IMR-90 (cell line): ENCODE measurements around the gene ALDH7A1. TPM values are rescaled to one million over a fixed set of nuclear protein-coding genes. Genes with fewer than 3 reads are reported as not detected.

Experiments
- ATAC-seq: fragments of 200-7000 bp; cut with Tn5 transposase; 2 replicates; pipeline ENCODE4 v1.9.1; 2020; ENCODE audit warnings: low read depth, mild to moderate bottlenecking, moderate library complexity
- BruUV-seq: library from RNA; stranded (reverse); fragments of 400-500 nt; replicated peaks from 2 replicates; lab custom pipeline; 2021; lab: Mats Ljungman, UMichigan
- CTCF ChIA-PET: fragments of 300-600 bp; formaldehyde crosslinking; extraction: SDS; loops from one replicate; lab custom pipeline; 2021; ENCODE audit warnings: antibody characterized with exemption; lab: Yijun Ruan, JAX
- POLR2A ChIA-PET: fragments of 300-600 bp; sonication (Branson Sonifier 250); formaldehyde crosslinking; loops from one replicate; lab custom pipeline; 2022; ENCODE audit warnings: antibody characterized with exemption; ENCODE audit not compliant: unreplicated experiment; lab: Charles Lee
- DNase-seq: peaks from one replicate; pipeline ENCODE4 v3.0.0; 2013
- H2AFZ ChIP-seq: replicated peaks from 2 replicates; pipeline ENCODE3; 2013; ENCODE audit warnings: low read length, mild to moderate bottlenecking; ENCODE audit not compliant: poor library complexity
- H2AK5ac ChIP-seq: 2 replicates; pipeline ENCODE4 v1.6.1; 2013; ENCODE audit warnings: low read depth, low read length, inconsistent platforms
- H2AK9ac ChIP-seq: replicated peaks from 2 replicates; pipeline ENCODE3; 2013; ENCODE audit warnings: mild to moderate bottlenecking, low read depth, low read length, moderate library complexity; ENCODE audit not compliant: poor library complexity
- H2BK120ac ChIP-seq: 2 replicates; pipeline ENCODE4 v1.6.1; 2013; ENCODE audit warnings: low read depth, low read length, inconsistent platforms
- H2BK15ac ChIP-seq: 3 replicates; pipeline ENCODE4 v1.6.1; 2013; ENCODE audit warnings: low read depth, low read length, inconsistent platforms
- H2BK20ac ChIP-seq: 2 replicates; pipeline ENCODE4 v1.6.1; 2013; ENCODE audit warnings: low read depth, mild to moderate bottlenecking, inconsistent platforms, low read length, moderate library complexity
- H2BK5ac ChIP-seq: 2 replicates; pipeline ENCODE4 v1.6.1; 2013; ENCODE audit warnings: mild to moderate bottlenecking, low read depth, low read length, inconsistent platforms; ENCODE audit not compliant: poor library complexity, severe bottlenecking
- H3K14ac ChIP-seq: replicated peaks from 2 replicates; pipeline ENCODE4 v1.6.1; 2013; ENCODE audit warnings: low read depth, low read length, inconsistent platforms
- H3K18ac ChIP-seq: 2 replicates; pipeline ENCODE4 v1.6.1; 2013; ENCODE audit warnings: low read depth, low read length, control low read depth
- H3K23ac ChIP-seq: 2 replicates; pipeline ENCODE4 v1.6.1; 2013; ENCODE audit warnings: low read depth, low read length, inconsistent platforms
- H3K27ac ChIP-seq: 2 replicates; pipeline ENCODE4 v1.5.1; 2013; ENCODE audit warnings: mild to moderate bottlenecking, control low read depth, low read length; ENCODE audit not compliant: insufficient read depth
- H3K27me3 ChIP-seq: 2 replicates; pipeline ENCODE4 v1.6.1; 2013; ENCODE audit warnings: low read length; ENCODE audit not compliant: control insufficient read depth, insufficient read depth
- H3K36me3 ChIP-seq: 2 replicates; pipeline ENCODE4 v1.6.1; 2013; ENCODE audit warnings: low read length, mixed read lengths; ENCODE audit not compliant: control insufficient read depth, insufficient read depth
- H3K4ac ChIP-seq: 2 replicates; pipeline ENCODE4 v1.6.1; 2013; ENCODE audit warnings: low read depth, low read length, inconsistent platforms
- H3K4me1 ChIP-seq: 2 replicates; pipeline ENCODE4 v1.6.1; 2013; ENCODE audit warnings: low read length, mixed read lengths; ENCODE audit not compliant: control insufficient read depth, insufficient read depth
- H3K4me2 ChIP-seq: 2 replicates; pipeline ENCODE4 v1.6.1; 2013; ENCODE audit warnings: low read depth, mild to moderate bottlenecking, control low read depth, low read length, moderate library complexity
- H3K4me3 ChIP-seq: 2 replicates; pipeline ENCODE4 v1.5.1; 2013; ENCODE audit warnings: low read depth, mild to moderate bottlenecking, control low read depth, low read length, moderate library complexity; ENCODE audit not compliant: insufficient read depth
- H3K56ac ChIP-seq: 2 replicates; pipeline ENCODE4 v1.6.1; 2013; ENCODE audit warnings: low read length, inconsistent platforms; ENCODE audit not compliant: insufficient read depth; ENCODE audit errors: extremely low read depth
- H3K79me1 ChIP-seq, 2 experiments: 2 replicates each; pipeline ENCODE4 v1.6.1; 2013; ENCODE audit warnings: low read length in 2 of 2, inconsistent platforms in 1 of 2, low read depth in 1 of 2
- H3K9ac ChIP-seq: 2 replicates; pipeline ENCODE4 v1.6.1; 2013; ENCODE audit warnings: low read depth, low read length, control low read depth
- H3K9me1 ChIP-seq: 2 replicates; pipeline ENCODE4 v1.6.1; 2013; ENCODE audit warnings: low read length, inconsistent platforms; ENCODE audit not compliant: insufficient read depth
- H3K9me3 ChIP-seq: 2 replicates; pipeline ENCODE4 v1.6.1; 2013; ENCODE audit warnings: low read length; ENCODE audit not compliant: control insufficient read depth, insufficient read depth
- H4K20me1 ChIP-seq: 2 replicates; pipeline ENCODE4 v1.6.1; 2013; ENCODE audit warnings: low read length, inconsistent platforms; ENCODE audit not compliant: insufficient read depth
- H4K5ac ChIP-seq: 2 replicates; pipeline ENCODE4 v1.6.1; 2013; ENCODE audit warnings: mild to moderate bottlenecking, low read depth, low read length, control low read depth
- H4K8ac ChIP-seq, 2 experiments: 2 replicates each; pipeline ENCODE4 v1.6.1; 2013; ENCODE audit warnings: low read depth in 2 of 2, low read length in 2 of 2, control low read depth in 1 of 2, inconsistent platforms in 1 of 2
- H4K91ac ChIP-seq: 2 replicates; pipeline ENCODE4 v1.6.1; 2013; ENCODE audit warnings: low read depth, low read length, inconsistent platforms; ENCODE audit not compliant: insufficient read depth
- BHLHE40 ChIP-seq: fragments of 150-350 bp; IDR thresholded peaks from 2 replicates; pipeline ENCODE4 v1.6.1; 2016; ENCODE audit warnings: mild to moderate bottlenecking, low read depth, low read length
- CEBPB ChIP-seq: IDR thresholded peaks from 2 replicates; pipeline ENCODE4 v1.6.1; 2012; ENCODE audit warnings: low read depth, low read length, improper control_type of control experiment
- USF2 ChIP-seq: fragments of 150-350 bp; IDR thresholded peaks from 2 replicates; pipeline ENCODE4 v1.6.1; 2017; ENCODE audit warnings: mild to moderate bottlenecking, antibody characterized with exemption, low read length, low read depth
- WGBS, 2 experiments: methylation state at CpG; one replicate each; pipeline versions ENCODE4 v1.1.5 to v1.1.7; 2013; ENCODE audit warnings: missing lambda C conversion rate in 2 of 2; ENCODE audit not compliant: insufficient read length in 1 of 2; ENCODE audit errors: extremely low coverage in 2 of 2; 5-methylcytosine and 5-hydroxymethylcytosine counted together
- dilution Hi-C: fragments of 300-500 bp; cut with HindIII; formaldehyde crosslinking; loops from one replicate; pipeline ENCODE4 v1.14.3; 2018; ENCODE audit warnings: low sequenced_read_pairs; ENCODE audit not compliant: unreplicated experiment
- in situ Hi-C: fragments of 300-500 bp; cut with MboI; formaldehyde crosslinking; loops from 3 replicates; pipeline ENCODE4 v1.14.3; 2019; ENCODE audit warnings: low sequenced_read_pairs, inconsistent platforms, mixed read lengths
- intact Hi-C: fragments of 100-400 bp; cut with micrococcal nuclease; formaldehyde crosslinking; loops from 2 replicates; pipeline ENCODE4 v1.10.0; 2022
- polyA plus RNA-seq, 3 experiments: library from polyadenylated mRNA; depleted of rRNA; stranded (reverse); fragments of >200 nt; gene quantifications; 2 replicates each; pipeline ENCODE4 v1.2.3, GENCODE V29; 2012; ENCODE audit warnings: low replicate concordance in 1 of 3
- total RNA-seq: library from RNA; depleted of rRNA; stranded (reverse); fragments of >200 nt; gene quantifications from 2 replicates; pipeline ENCODE4 v1.2.3, GENCODE V29; 2012
- TF ChIP-seq, protein P1 (sequence below): fragments of 150-350 bp; IDR thresholded peaks from 2 replicates; pipeline ENCODE4 v1.6.1; 2016; ENCODE audit warnings: low read depth, mild to moderate bottlenecking, low read length, moderate library complexity, borderline replicate concordance

The ALDH7A1 gene
- total and polyA plus RNA-seq, 2 of the 4 experiments (the other 2 are of a cell fraction) = 40.9 to 62.2 TPM

DNA sequence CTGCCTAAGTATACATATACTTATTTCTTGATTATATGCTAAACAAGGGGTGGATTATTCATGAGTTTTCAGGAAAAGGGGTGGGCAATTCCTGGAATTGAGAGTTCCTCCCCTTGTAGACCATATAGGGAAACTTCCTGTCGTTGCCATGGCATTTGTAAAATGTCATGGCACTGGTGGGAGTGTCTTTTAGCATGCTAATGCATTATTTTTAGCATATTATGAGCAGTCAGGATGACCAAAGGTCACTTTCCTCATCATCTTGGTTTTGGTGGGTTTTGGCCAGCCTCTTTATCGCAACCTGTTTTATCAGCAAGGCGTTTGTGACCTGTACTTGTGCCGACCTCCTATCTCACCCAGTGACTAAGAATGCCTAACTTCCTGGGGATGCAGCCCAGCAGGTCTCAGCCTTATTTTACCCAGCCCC is 80.9 kb downstream of the ALDH7A1 start:
- H4K20me1 ChIP-seq = no peaks in the 10 kb centered on the region
- H3K4me1 ChIP-seq = peaks cover 9% of the 10 kb centered on the region; the same call in 1 of the 2 replicates
- peak overlapping the region; percentile 76; the same call in 2 of the 3 replicates for H2BK15ac ChIP-seq
- H3K4ac ChIP-seq = 0 out of 2 replicates have a peak overlapping the region, but pooled peaks have one; percentile 45
- H3K56ac ChIP-seq = no peak overlapping the region
- intact Hi-C loops = no loop called here
- no peaks in the 10 kb centered on the region for H3K79me1 ChIP-seq
- H2AK9ac ChIP-seq = no peak overlapping the region
- no peaks in the 10 kb centered on the region for H3K27me3 ChIP-seq
- H3K9me1 ChIP-seq = 0 out of 2 replicates have a peak, but pooled peaks cover 5% of the 10 kb centered on the region
- H3K9me3 ChIP-seq = no peaks in the 10 kb centered on the region
- dilution Hi-C loops = no loop called here
- H2BK20ac ChIP-seq = peak overlapping the region; percentile 61; the same call in 1 of the 2 replicates
- H3K4me2 ChIP-seq = peak overlapping the region; percentile 93; the same call in 1 of the 2 replicates
- in situ Hi-C loops = no loop called here
- no peak overlapping the region for H4K91ac ChIP-seq
- TF ChIP-seq, protein P1, sequence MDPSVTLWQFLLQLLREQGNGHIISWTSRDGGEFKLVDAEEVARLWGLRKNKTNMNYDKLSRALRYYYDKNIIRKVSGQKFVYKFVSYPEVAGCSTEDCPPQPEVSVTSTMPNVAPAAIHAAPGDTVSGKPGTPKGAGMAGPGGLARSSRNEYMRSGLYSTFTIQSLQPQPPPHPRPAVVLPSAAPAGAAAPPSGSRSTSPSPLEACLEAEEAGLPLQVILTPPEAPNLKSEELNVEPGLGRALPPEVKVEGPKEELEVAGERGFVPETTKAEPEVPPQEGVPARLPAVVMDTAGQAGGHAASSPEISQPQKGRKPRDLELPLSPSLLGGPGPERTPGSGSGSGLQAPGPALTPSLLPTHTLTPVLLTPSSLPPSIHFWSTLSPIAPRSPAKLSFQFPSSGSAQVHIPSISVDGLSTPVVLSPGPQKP = peak; percentile 92; the same call in 1 of the 2 replicates
- TF ChIP-seq USF2 = no peak
- 0 out of 2 replicates have a peak, but pooled peaks have one; percentile 15 for TF ChIP-seq CEBPB
- peak; percentile 31; the same call in 1 of the 2 replicates for TF ChIP-seq BHLHE40
- peak overlapping the region; percentile 63 for H2BK5ac ChIP-seq
- peak overlapping the region in 1 of 2 experiments; percentile 17; a peak in 1 of 4 replicates for H4K8ac ChIP-seq
- H2AK5ac ChIP-seq = no peak overlapping the region
- WGBS, 2 experiments = 100% methylated on average over 1 of the region's 4 CpGs; no CpG with 5 or more reads in 1 of the 2 experiments
- ATAC-seq (peak; percentile 49), DNase-seq (peak; percentile 75)
- H3K9ac ChIP-seq = no peak overlapping the region
- 0 out of 2 replicates have a peak overlapping the region, but pooled peaks have one; percentile 14 for H3K23ac ChIP-seq
- H3K18ac ChIP-seq = no peak overlapping the region; the same call in 1 of the 2 replicates
- H3K14ac ChIP-seq = no peak overlapping the region
- BruUV-seq = no TSS peak
- H4K5ac ChIP-seq = no peak overlapping the region
- H3K36me3 ChIP-seq = no peaks in the 10 kb centered on the region
- no peak overlapping the region for H3K4me3 ChIP-seq
- 0 out of 2 replicates have a peak overlapping the region, but pooled peaks have one; percentile 49 for H2BK120ac ChIP-seq
- no peak overlapping the region for H2AFZ ChIP-seq
- POLR2A ChIA-PET = no interaction called here
- CTCF ChIA-PET = interaction anchor here (0.6 kb wide), 1 partner anchor 39 kb away, joined by 3 read pairs; no protein-coding TSS in a partner anchor
- no peak overlapping the region for H3K27ac ChIP-seq
